SK-N-SH treated with all-trans-retinoic acid at 6 μM for 48 hours (cell line): ENCODE results near the gene EFNB2.

Experiments
- ATAC-seq: fragments of 200-7000 bp; cut with Tn5 transposase; 3 replicates; pipeline ENCODE4 v1.9.1; 2020; ENCODE audit warnings: mild to moderate bottlenecking, moderate library complexity
- ARNTL ChIP-seq: fragments of 450-650 bp; formaldehyde crosslinking; IDR thresholded peaks from 2 replicates; pipeline ENCODE4 v1.5.0; 2020; ENCODE audit warnings: low read depth, mild to moderate bottlenecking, moderate library complexity, borderline replicate concordance
- BACH2 ChIP-seq: fragments of 250-450 bp; sonication (Bioruptor Pico); IDR thresholded peaks from 2 replicates; pipeline ENCODE4 v1.9.0; 2021; ENCODE audit warnings: mild to moderate bottlenecking, borderline replicate concordance
- CSDC2 ChIP-seq: fragments of 250-450 bp; sonication (Bioruptor Pico); IDR thresholded peaks from 2 replicates; pipeline ENCODE4 v1.5.0; 2020; ENCODE audit warnings: mild to moderate bottlenecking, moderate library complexity
- ESRRG ChIP-seq: fragments of 250-450 bp; sonication (Bioruptor Pico); IDR thresholded peaks from 2 replicates; pipeline ENCODE4 v1.6.1; 2021; ENCODE audit warnings: mild to moderate bottlenecking
- ISL1 ChIP-seq: fragments of 250-450 bp; sonication (Bioruptor Pico); IDR thresholded peaks from 2 replicates; pipeline ENCODE4 v2.1.2; 2022; ENCODE audit warnings: mild to moderate bottlenecking, moderate library complexity
- OSR1 ChIP-seq: fragments of 250-450 bp; sonication (Bioruptor Pico); IDR thresholded peaks from 2 replicates; pipeline ENCODE4 v1.8.0; 2022; ENCODE audit warnings: moderate library complexity, mild to moderate bottlenecking, inconsistent platforms
- RARB ChIP-seq: fragments of 250-450 bp; sonication (Bioruptor Pico); IDR thresholded peaks from 2 replicates; pipeline ENCODE4 v1.8.0; 2021; ENCODE audit warnings: mild to moderate bottlenecking, moderate library complexity
- SNAI2 ChIP-seq: fragments of 250-450 bp; sonication (Bioruptor Pico); IDR thresholded peaks from 2 replicates; pipeline ENCODE4 v1.5.0; 2020; ENCODE audit warnings: mild to moderate bottlenecking, moderate library complexity
- TCF4 ChIP-seq: fragments of 250-450 bp; sonication (Bioruptor Pico); IDR thresholded peaks from 2 replicates; pipeline ENCODE4 v1.8.0; 2021; ENCODE audit warnings: mild to moderate bottlenecking, moderate library complexity, borderline replicate concordance
- TOX ChIP-seq: fragments of 250-450 bp; sonication (Bioruptor Pico); IDR thresholded peaks from 2 replicates; pipeline ENCODE4 v1.8.0; 2021; ENCODE audit warnings: mild to moderate bottlenecking, moderate library complexity, borderline replicate concordance
- ZC3H10 ChIP-seq: fragments of 250-450 bp; sonication (Bioruptor Pico); IDR thresholded peaks from 2 replicates; pipeline ENCODE4 v1.5.1; 2021; ENCODE audit warnings: mild to moderate bottlenecking, moderate library complexity
- ZFP3 ChIP-seq: fragments of 250-450 bp; sonication (Bioruptor Pico); IDR thresholded peaks from 2 replicates; pipeline ENCODE4 v1.5.0; 2020; ENCODE audit warnings: mild to moderate bottlenecking, moderate library complexity
- ZFP30 ChIP-seq: fragments of 450-650 bp; formaldehyde crosslinking; IDR thresholded peaks from 2 replicates; pipeline ENCODE4 v1.5.0; 2022; ENCODE audit warnings: mild to moderate bottlenecking, moderate library complexity
- ZNF565 ChIP-seq: fragments of 450-650 bp; formaldehyde crosslinking; conservative IDR thresholded peaks from 2 replicates; pipeline ENCODE4 v1.5.0; 2020; ENCODE audit warnings: low read depth, mild to moderate bottlenecking, moderate library complexity
- ZNF70 ChIP-seq: fragments of 450-650 bp; formaldehyde crosslinking; IDR thresholded peaks from 2 replicates; pipeline ENCODE4 v1.5.0; 2020; ENCODE audit warnings: mild to moderate bottlenecking, moderate library complexity
- ZNF8 ChIP-seq: fragments of 450-650 bp; formaldehyde crosslinking; IDR thresholded peaks from 2 replicates; pipeline ENCODE4 v1.5.0; 2020; ENCODE audit warnings: mild to moderate bottlenecking, moderate library complexity
- TF ChIP-seq, protein P1 (sequence below): fragments of 250-450 bp; sonication (Bioruptor Pico); IDR thresholded peaks from 2 replicates; pipeline ENCODE4 v1.5.1; 2021; ENCODE audit warnings: mild to moderate bottlenecking, moderate library complexity
- TF ChIP-seq, protein P2 (sequence below): fragments of 250-450 bp; sonication (Bioruptor Pico); IDR thresholded peaks from 2 replicates; pipeline ENCODE4 v1.8.0; 2021; ENCODE audit warnings: low read depth, mild to moderate bottlenecking, moderate library complexity, borderline replicate concordance
- TF ChIP-seq, protein P3 (sequence below): fragments of 250-450 bp; sonication (Bioruptor Pico); IDR thresholded peaks from 2 replicates; pipeline ENCODE4 v1.5.0; 2020; ENCODE audit warnings: mild to moderate bottlenecking, moderate library complexity
- TF ChIP-seq, protein P4 (sequence below): fragments of 250-450 bp; sonication (Bioruptor Pico); IDR thresholded peaks from 2 replicates; pipeline ENCODE4 v1.8.0; 2020; ENCODE audit warnings: mild to moderate bottlenecking, moderate library complexity, borderline replicate concordance

Gene EFNB2

GRCh38 chr13:106493533-106494220 is 41.8 kb downstream of the EFNB2 start:
- no peak for ATAC-seq
- TF ChIP-seq, protein P1, sequence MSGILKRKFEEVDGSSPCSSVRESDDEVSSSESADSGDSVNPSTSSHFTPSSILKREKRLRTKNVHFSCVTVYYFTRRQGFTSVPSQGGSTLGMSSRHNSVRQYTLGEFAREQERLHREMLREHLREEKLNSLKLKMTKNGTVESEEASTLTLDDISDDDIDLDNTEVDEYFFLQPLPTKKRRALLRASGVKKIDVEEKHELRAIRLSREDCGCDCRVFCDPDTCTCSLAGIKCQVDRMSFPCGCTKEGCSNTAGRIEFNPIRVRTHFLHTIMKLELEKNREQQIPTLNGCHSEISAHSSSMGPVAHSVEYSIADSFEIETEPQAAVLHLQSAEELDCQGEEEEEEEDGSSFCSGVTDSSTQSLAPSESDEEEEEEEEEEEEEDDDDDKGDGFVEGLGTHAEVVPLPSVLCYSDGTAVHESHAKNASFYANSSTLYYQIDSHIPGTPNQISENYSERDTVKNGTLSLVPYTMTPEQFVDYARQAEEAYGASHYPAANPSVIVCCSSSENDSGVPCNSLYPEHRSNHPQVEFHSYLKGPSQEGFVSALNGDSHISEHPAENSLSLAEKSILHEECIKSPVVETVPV (CRISPR knock-in tag), result no peak
- TF ChIP-seq ARNTL (CRISPR knock-in tag), result no peak
- no peak for TF ChIP-seq ZFP3 (CRISPR knock-in tag)
- no peak for TF ChIP-seq TOX (CRISPR knock-in tag)
- TF ChIP-seq TCF4 (CRISPR knock-in tag), result no peak
- TF ChIP-seq, protein P2, sequence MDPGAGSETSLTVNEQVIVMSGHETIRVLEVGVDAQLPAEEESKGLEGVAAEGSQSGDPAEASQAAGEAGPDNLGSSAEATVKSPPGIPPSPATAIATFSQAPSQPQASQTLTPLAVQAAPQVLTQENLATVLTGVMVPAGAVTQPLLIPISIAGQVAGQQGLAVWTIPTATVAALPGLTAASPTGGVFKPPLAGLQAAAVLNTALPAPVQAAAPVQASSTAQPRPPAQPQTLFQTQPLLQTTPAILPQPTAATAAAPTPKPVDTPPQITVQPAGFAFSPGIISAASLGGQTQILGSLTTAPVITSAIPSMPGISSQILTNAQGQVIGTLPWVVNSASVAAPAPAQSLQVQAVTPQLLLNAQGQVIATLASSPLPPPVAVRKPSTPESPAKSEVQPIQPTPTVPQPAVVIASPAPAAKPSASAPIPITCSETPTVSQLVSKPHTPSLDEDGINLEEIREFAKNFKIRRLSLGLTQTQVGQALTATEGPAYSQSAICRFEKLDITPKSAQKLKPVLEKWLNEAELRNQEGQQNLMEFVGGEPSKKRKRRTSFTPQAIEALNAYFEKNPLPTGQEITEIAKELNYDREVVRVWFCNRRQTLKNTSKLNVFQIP, result no peak
- no peak for TF ChIP-seq ZNF8 (CRISPR knock-in tag)
- no peak for TF ChIP-seq ISL1 (CRISPR knock-in tag)
- no peak for TF ChIP-seq ZFP30 (CRISPR knock-in tag)
- TF ChIP-seq, protein P3, sequence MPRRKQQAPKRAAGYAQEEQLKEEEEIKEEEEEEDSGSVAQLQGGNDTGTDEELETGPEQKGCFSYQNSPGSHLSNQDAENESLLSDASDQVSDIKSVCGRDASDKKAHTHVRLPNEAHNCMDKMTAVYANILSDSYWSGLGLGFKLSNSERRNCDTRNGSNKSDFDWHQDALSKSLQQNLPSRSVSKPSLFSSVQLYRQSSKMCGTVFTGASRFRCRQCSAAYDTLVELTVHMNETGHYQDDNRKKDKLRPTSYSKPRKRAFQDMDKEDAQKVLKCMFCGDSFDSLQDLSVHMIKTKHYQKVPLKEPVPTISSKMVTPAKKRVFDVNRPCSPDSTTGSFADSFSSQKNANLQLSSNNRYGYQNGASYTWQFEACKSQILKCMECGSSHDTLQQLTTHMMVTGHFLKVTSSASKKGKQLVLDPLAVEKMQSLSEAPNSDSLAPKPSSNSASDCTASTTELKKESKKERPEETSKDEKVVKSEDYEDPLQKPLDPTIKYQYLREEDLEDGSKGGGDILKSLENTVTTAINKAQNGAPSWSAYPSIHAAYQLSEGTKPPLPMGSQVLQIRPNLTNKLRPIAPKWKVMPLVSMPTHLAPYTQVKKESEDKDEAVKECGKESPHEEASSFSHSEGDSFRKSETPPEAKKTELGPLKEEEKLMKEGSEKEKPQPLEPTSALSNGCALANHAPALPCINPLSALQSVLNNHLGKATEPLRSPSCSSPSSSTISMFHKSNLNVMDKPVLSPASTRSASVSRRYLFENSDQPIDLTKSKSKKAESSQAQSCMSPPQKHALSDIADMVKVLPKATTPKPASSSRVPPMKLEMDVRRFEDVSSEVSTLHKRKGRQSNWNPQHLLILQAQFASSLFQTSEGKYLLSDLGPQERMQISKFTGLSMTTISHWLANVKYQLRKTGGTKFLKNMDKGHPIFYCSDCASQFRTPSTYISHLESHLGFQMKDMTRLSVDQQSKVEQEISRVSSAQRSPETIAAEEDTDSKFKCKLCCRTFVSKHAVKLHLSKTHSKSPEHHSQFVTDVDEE (CRISPR knock-in tag), result no peak
- no peak for TF ChIP-seq ZNF70
- TF ChIP-seq ESRRG, result no peak
- no peak for TF ChIP-seq SNAI2 (CRISPR knock-in tag)
- TF ChIP-seq CSDC2 (CRISPR knock-in tag), result no peak
- TF ChIP-seq ZNF565 (CRISPR knock-in tag), result no peak
- no peak for TF ChIP-seq BACH2
- TF ChIP-seq OSR1 (CRISPR knock-in tag), result no peak

GRCh38 chr13:106492588-106493475 is 42.6 kb downstream of the EFNB2 start:
- no peak for ATAC-seq
- no peak for TF ChIP-seq RARB
- TF ChIP-seq TOX (CRISPR knock-in tag), result no peak
- TF ChIP-seq SNAI2 (CRISPR knock-in tag), result no peak

DNA sequence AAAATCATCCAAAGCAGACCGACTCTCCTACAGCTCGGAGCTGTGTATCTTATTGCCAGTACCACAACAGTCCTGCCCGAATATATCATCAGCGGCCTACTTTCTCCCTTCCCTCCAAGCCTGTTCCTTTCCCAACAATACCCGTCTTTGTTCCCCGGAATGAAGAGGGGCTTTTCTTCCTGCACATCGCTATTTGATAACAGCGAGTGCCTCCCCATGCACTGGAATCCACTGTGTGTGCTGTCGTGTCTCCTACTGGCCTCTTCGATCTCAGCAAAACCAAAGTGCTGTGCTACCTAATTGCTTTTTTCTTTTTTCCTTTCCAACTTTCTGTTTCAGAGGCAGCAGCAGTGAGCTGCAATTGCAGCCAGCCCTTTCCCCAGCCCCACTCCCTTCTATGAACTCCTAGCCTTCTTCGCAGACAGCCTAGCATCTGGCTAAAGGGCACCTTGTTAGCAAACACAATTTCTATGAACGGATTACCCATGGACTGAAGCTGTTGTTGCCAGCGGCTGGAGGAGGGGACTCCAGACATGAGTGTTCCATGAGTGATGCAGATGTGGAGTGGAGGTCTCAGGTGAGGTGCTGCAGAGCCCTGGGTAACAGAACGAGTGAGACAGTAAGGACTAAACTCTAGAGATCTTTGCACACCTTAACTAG is 43.4 kb downstream of the EFNB2 start:
- ATAC-seq, result no peak
- TF ChIP-seq SNAI2 (CRISPR knock-in tag), result no peak
- TF ChIP-seq ZC3H10 (CRISPR knock-in tag), result no peak
- no peak for TF ChIP-seq TCF4 (CRISPR knock-in tag)
- TF ChIP-seq, protein P4, sequence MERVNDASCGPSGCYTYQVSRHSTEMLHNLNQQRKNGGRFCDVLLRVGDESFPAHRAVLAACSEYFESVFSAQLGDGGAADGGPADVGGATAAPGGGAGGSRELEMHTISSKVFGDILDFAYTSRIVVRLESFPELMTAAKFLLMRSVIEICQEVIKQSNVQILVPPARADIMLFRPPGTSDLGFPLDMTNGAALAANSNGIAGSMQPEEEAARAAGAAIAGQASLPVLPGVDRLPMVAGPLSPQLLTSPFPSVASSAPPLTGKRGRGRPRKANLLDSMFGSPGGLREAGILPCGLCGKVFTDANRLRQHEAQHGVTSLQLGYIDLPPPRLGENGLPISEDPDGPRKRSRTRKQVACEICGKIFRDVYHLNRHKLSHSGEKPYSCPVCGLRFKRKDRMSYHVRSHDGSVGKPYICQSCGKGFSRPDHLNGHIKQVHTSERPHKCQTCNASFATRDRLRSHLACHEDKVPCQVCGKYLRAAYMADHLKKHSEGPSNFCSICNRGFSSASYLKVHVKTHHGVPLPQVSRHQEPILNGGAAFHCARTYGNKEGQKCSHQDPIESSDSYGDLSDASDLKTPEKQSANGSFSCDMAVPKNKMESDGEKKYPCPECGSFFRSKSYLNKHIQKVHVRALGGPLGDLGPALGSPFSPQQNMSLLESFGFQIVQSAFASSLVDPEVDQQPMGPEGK (CRISPR knock-in tag), result no peak
